T1000 (cell line): ENCODE measurements around the gene MAPT.
"Not testable (repeated sequence)": the region's sequence is repeated elsewhere in the genome, so short reads cannot be mapped to it uniquely, and the experiment has no call there.

Source experiments
- DNase-seq: peaks from one replicate; lab custom pipeline; 2025; ENCODE audit warnings: mixed read lengths; lab: John Stamatoyannopoulos, UW

The MAPT gene

GRCh38 chr17:45862127-45862526, 32.2 kb upstream of the MAPT start:
- not testable (repeated sequence) for DNase-seq

- DNase-seq = no peak
These were observed 30.3 kb upstream of the MAPT start for GRCh38 chr17:45863857-45864654.

GRCh38 chr17:45867171-45867570, 27.2 kb upstream of the MAPT start:
- no peak for DNase-seq

GRCh38 chr17:45867702-45868101, 26.7 kb upstream of the MAPT start:
- DNase-seq = no peak

GRCh38 chr17:45868276-45868675, 26.1 kb upstream of the MAPT start:
- no peak for DNase-seq

- DNase-seq = no peak
These were observed 24.5 kb upstream of the MAPT start for GRCh38 chr17:45869676-45870341.

- DNase-seq = no peak
These were observed 23.9 kb upstream of the MAPT start for GRCh38 chr17:45870342-45870974.

GRCh38 chr17:45871718-45872117, 22.6 kb upstream of the MAPT start:
- DNase-seq = no peak

GRCh38 chr17:45873728-45874127, 20.6 kb upstream of the MAPT start:
- DNase-seq = no peak

GRCh38 chr17:45874151-45874550, 20.2 kb upstream of the MAPT start:
- no peak for DNase-seq

- no peak for DNase-seq
These were observed 17.8 kb upstream of the MAPT start for GRCh38 chr17:45876539-45876938.

GRCh38 chr17:45877467-45877866, 16.9 kb upstream of the MAPT start:
- no peak for DNase-seq

- DNase-seq = no peak
These were observed 11.3 kb upstream of the MAPT start for GRCh38 chr17:45883063-45883462.

GRCh38 chr17:45886852-45887251, 7.5 kb upstream of the MAPT start:
- DNase-seq = no peak

GRCh38 chr17:45888392-45888791, 6.0 kb upstream of the MAPT start:
- DNase-seq = no peak

- no peak for DNase-seq
These were observed 4.8 kb upstream of the MAPT start for GRCh38 chr17:45889579-45889978.

- DNase-seq = no peak
These were observed 681 bp upstream of the MAPT start for GRCh38 chr17:45893725-45894021.

GRCh38 chr17:45895304-45895968, 1.1 kb downstream of the MAPT start:
- DNase-seq = no peak

- DNase-seq = no peak
These were observed 1.8 kb downstream of the MAPT start for GRCh38 chr17:45895969-45896785.

- no peak for DNase-seq
These were observed 2.7 kb downstream of the MAPT start for GRCh38 chr17:45896803-45897693.

GRCh38 chr17:45900136-45900535, 5.8 kb downstream of the MAPT start:
- no peak for DNase-seq
